Caco-2 (cell line): Measurements from ENCODE around the gene TM4SF1. TPM values are rescaled to one million over a fixed set of nuclear protein-coding genes. Genes with fewer than 3 reads are reported as not detected.

ENCODE experiments used
- BruUV-seq: library from RNA; stranded (reverse); fragments of 400-500 nt; replicated peaks from 2 replicates; lab custom pipeline; 2021; lab: Mats Ljungman, UMichigan
- CTCF ChIA-PET: fragments of 300-600 bp; sonication (Branson Sonifier 250); formaldehyde crosslinking; loops from one replicate; lab custom pipeline; 2022; ENCODE audit warnings: antibody characterized with exemption; lab: Charles Lee
- POLR2A ChIA-PET: fragments of 300-600 bp; sonication (Branson Sonifier 250); formaldehyde crosslinking; loops from one replicate; lab custom pipeline; 2022; ENCODE audit warnings: antibody characterized with exemption; lab: Charles Lee
- DNase-seq, 2 experiments: peaks; one replicate each; pipeline versions ENCODE4 v3.0.0 to v3.0.0-alpha.2; 2020 to 2022
- H3K27me3 ChIP-seq: replicated peaks from 2 replicates; pipeline ENCODE4 v1.6.0; 2011; ENCODE audit warnings: low read length; ENCODE audit not compliant: control insufficient read depth, insufficient read depth
- H3K36me3 ChIP-seq: 2 replicates; pipeline ENCODE4 v1.5.1; 2011; ENCODE audit warnings: low read length; ENCODE audit not compliant: control insufficient read depth, insufficient read depth
- H3K4me1 ChIP-seq: fragments of 250-450 bp; sonication (Bioruptor Pico); 2 replicates; pipeline ENCODE4 v1.5.1; 2020; ENCODE audit warnings: mild to moderate bottlenecking
- H3K4me3 ChIP-seq: 2 replicates; pipeline ENCODE4 v1.5.1; 2011; ENCODE audit warnings: low read depth, mild to moderate bottlenecking, control low read depth, low read length
- H3K9me3 ChIP-seq: fragments of 250-450 bp; sonication (Bioruptor Pico); 2 replicates; pipeline ENCODE4 v1.5.1; 2020; ENCODE audit warnings: mild to moderate bottlenecking, moderate library complexity
- H3K27ac Mint-ChIP-seq: one replicate; pipeline ENCODE4 v1.8.0; 2022; ENCODE audit warnings: mixed read lengths; ENCODE audit not compliant: unreplicated experiment
- H3K27me3 Mint-ChIP-seq: one replicate; pipeline ENCODE4 v1.8.0; 2022; ENCODE audit warnings: mixed read lengths; ENCODE audit not compliant: insufficient read depth, unreplicated experiment
- H3K36me3 Mint-ChIP-seq: one replicate; pipeline ENCODE4 v1.8.0; 2022; ENCODE audit warnings: mild to moderate bottlenecking, mixed read lengths; ENCODE audit not compliant: insufficient read depth, unreplicated experiment
- H3K4me1 Mint-ChIP-seq: one replicate; pipeline ENCODE4 v1.8.0; 2022; ENCODE audit warnings: low read depth, mixed read lengths; ENCODE audit not compliant: unreplicated experiment
- H3K4me3 Mint-ChIP-seq: one replicate; pipeline ENCODE4 v1.8.0; 2022; ENCODE audit warnings: mild to moderate bottlenecking, moderate library complexity, mixed read lengths; ENCODE audit not compliant: unreplicated experiment
- H3K9me3 Mint-ChIP-seq: one replicate; pipeline ENCODE4 v1.8.0; 2022; ENCODE audit warnings: mixed read lengths; ENCODE audit not compliant: unreplicated experiment
- intact Hi-C: fragments of 100-400 bp; cut with micrococcal nuclease; formaldehyde crosslinking; loops from one replicate; pipeline ENCODE4 v1.10.0; 2022; ENCODE audit not compliant: unreplicated experiment
- total RNA-seq: library from RNA; stranded (reverse); gene quantifications from 2 replicates; pipeline ENCODE4 v1.2.3, GENCODE V29; 2022
- TF ChIP-seq, protein P1 (sequence below), 2 experiments: fragments of 200-600 bp in 1 of 2; IDR thresholded peaks; 1 replicate in 1 of 2; 2 replicates in 1 of 2; pipeline versions ENCODE4 v1.5.1 to v1.8.0; 2011 to 2022; ENCODE audit warnings: antibody characterized with exemption in 1 of 2, control low read depth in 1 of 2, inconsistent platforms in 1 of 2, low read depth in 1 of 2, low read length in 1 of 2, mild to moderate bottlenecking in 1 of 2, moderate library complexity in 1 of 2; ENCODE audit not compliant: insufficient read depth in 1 of 2, severe bottlenecking in 1 of 2, unreplicated experiment in 1 of 2

The TM4SF1 gene
- total RNA-seq, 1 experiment from 2014 or later, result 49.2 TPM

DNA sequence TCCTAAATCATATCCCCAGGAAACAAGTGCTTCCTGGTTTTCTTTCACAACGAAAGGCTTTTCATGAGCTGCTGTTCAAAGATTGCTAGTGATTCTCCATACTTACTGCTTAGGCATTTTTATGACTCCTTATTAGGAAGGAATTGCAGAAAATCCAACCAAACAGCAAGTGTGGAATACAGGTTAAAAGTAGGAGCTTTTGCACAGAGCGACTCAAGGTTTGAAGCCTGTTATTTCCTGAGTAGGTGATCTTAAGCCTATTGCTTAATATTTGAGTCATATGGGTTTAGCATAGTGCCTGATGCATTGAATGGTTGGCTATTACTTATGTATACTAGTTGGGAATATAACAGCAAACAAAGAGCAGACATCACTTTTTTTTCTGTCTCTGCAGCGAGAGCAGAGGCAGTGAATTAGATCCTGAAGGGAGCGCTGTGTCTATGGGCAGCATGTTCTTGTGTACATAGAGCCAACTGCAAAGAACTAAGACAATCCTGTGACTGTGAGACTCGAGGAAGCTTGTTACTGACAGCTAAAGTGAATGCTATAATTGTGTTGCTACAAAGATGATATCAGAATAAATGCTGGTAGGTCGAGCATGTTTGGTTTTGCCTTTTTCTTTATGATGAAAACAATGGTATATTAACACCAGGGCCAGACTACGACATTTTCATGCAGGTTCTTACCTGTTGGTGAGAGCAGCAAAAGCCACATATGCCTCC is 6.3 kb downstream of the TM4SF1 start:
- Mint-ChIP-seq H3K9me3 (no peaks in the 10 kb centered on the region), H3K27me3 (no peaks in the 10 kb centered on the region), H3K4me1 (peaks cover 50% of the 10 kb centered on the region), H3K36me3 (peaks cover 76% of the 10 kb centered on the region), H3K4me3 (no peak overlapping the region), H3K27ac (peak overlapping the region; percentile 33)
- TF ChIP-seq, protein P1, sequence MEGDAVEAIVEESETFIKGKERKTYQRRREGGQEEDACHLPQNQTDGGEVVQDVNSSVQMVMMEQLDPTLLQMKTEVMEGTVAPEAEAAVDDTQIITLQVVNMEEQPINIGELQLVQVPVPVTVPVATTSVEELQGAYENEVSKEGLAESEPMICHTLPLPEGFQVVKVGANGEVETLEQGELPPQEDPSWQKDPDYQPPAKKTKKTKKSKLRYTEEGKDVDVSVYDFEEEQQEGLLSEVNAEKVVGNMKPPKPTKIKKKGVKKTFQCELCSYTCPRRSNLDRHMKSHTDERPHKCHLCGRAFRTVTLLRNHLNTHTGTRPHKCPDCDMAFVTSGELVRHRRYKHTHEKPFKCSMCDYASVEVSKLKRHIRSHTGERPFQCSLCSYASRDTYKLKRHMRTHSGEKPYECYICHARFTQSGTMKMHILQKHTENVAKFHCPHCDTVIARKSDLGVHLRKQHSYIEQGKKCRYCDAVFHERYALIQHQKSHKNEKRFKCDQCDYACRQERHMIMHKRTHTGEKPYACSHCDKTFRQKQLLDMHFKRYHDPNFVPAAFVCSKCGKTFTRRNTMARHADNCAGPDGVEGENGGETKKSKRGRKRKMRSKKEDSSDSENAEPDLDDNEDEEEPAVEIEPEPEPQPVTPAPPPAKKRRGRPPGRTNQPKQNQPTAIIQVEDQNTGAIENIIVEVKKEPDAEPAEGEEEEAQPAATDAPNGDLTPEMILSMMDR (IDR thresholded peaks at IDR 0.05; ENCODE audit: insufficient read depth in 1 of 2, low read depth in 1 of 2, low read length in 1 of 2, severe bottlenecking in 1 of 2, unreplicated experiment in 1 of 2), result peak in 1 of 2 experiments; percentile 29
- BruUV-seq, result no TSS peak
- Histone ChIP-seq H3K27me3 (no peaks in the 10 kb centered on the region), H3K4me1 (peaks cover 79% of the 10 kb centered on the region), H3K4me3 (no peak overlapping the region), H3K36me3 (peaks cover 2% of the 10 kb centered on the region; the same call in 1 of the 2 replicates), H3K9me3 (no peaks in the 10 kb centered on the region)
- ChIA-PET POLR2A (no interaction called here), CTCF (interaction anchor here (1.0 to 1.5 kb wide), 2 partner anchors 30 to 38 kb away, joined by 3 to 5 read pairs; partner anchors contain the start of gene TM4SF18)
- DNase-seq, result no peak
- intact Hi-C loops, result no loop called here

DNA sequence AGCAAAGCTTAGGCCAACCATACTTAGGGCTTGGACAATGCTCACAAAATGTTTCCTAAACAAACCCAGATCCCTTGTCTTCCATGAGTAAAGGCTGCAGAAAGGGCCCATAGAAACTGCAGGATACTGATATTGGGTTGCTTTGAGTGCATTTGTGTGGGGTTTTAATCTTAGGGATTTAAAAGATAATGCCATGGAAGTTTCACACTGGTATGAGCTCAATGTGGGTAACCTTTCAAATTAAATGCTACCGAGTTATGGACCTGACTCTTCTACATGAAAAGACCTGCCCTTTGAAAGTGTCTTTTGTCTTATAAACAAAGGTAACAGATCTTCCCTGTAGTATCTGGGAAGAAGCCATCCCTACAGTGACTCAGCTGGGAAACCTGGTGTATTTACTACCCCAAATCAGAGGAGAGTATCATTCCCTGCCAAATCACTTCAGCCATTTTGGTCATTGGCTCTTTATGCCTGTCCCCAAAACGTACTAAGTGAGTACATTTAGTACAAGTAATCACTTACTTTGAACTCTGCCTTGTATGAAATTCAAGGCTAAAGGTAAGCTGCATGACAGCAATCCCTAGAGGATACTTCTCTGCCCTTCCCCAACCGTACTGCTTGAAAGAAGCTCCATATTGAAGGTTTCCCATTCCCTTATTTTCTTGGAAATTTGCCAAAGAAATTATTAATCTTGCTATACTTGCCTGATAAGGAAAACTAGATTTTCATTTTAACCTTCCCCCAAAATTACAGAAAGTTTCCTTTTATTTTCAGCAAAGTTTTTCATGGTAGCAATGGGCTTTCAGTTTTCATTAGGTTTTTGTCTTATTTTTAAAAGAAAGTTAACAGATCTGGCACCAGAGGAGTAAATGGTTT is 7.2 kb downstream of the TM4SF1 start:
- H3K36me3 ChIP-seq, result no peaks in the 10 kb centered on the region
- no peaks in the 10 kb centered on the region for H3K9me3 ChIP-seq
- H3K4me3 ChIP-seq, result no peak overlapping the region
- ChIA-PET CTCF (interaction anchor here (1.0 kb wide), 1 partner anchor 37 kb away, joined by 3 read pairs; the partner anchor contains the start of gene TM4SF18), POLR2A (no interaction called here)
- peaks cover 71% of the 10 kb centered on the region for H3K36me3 Mint-ChIP-seq
- H3K4me3 Mint-ChIP-seq, result no peak overlapping the region
- intact Hi-C loops, result no loop called here
- no peaks in the 10 kb centered on the region for H3K27me3 Mint-ChIP-seq
- peaks cover 50% of the 10 kb centered on the region for H3K4me1 Mint-ChIP-seq
- no peak for DNase-seq
- no peaks in the 10 kb centered on the region for H3K9me3 Mint-ChIP-seq
- TF ChIP-seq, protein P1 (IDR thresholded peaks at IDR 0.05; ENCODE audit: insufficient read depth in 1 of 2, low read depth in 1 of 2, low read length in 1 of 2, severe bottlenecking in 1 of 2, unreplicated experiment in 1 of 2), result no peak
- H3K4me1 ChIP-seq, result peaks cover 75% of the 10 kb centered on the region
- BruUV-seq, result no TSS peak
- H3K27ac Mint-ChIP-seq, result no peak overlapping the region
- no peaks in the 10 kb centered on the region for H3K27me3 ChIP-seq
